ENCODE measurements around the gene CPA5.

DNA sequence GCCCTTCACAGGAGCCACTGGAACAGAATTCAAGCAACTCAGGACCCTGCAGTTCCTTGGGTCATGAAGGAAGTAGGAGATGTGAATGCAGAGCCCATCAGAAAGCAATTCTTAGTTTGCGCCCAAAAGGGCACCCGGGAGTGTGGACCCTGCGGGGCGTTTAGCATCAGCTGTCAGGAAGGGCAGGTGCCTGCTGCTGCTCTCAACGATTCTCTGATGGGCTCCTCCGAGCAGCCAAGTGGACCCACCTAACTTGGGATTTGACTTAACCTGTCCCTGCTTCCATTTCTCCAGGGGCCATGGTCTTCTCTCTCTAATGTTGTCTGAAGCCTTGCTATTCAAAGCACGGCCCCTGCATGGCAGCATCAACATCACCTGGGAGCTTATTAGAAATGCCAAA lies 17.1 kb downstream of the CPA5 start:
- TF ChIP-seq EZH2 (IDR thresholded peaks at IDR 0.05; ENCODE audit: borderline replicate concordance, control insufficient read depth, low read depth, low read length) = no peak
- TF ChIP-seq ATF7 (IDR thresholded peaks at IDR 0.05; ENCODE audit: low read depth) = no peak
- TF ChIP-seq ETV6 (conservative IDR thresholded peaks at IDR 0.05 in 1 of 2, IDR thresholded peaks at IDR 0.05 in 1 of 2; ENCODE audit: borderline replicate concordance in 1 of 2, low read depth in 1 of 2) = no peak
- TF ChIP-seq ZBTB40 (IDR thresholded peaks at IDR 0.05; ENCODE audit: borderline replicate concordance) = no peak
- TF ChIP-seq RCOR1 (conservative IDR thresholded peaks at IDR 0.05; ENCODE audit: low read depth, low read length) = no peak
- no peak for TF ChIP-seq EP300 (IDR thresholded peaks at IDR 0.05; ENCODE audit: borderline replicate concordance in 1 of 2, control insufficient read depth in 1 of 2, low read depth in 2 of 2, low read length in 2 of 2)
- no peak for TF ChIP-seq NR2F1 (conservative IDR thresholded peaks at IDR 0.05)
- TF ChIP-seq, protein P1, sequence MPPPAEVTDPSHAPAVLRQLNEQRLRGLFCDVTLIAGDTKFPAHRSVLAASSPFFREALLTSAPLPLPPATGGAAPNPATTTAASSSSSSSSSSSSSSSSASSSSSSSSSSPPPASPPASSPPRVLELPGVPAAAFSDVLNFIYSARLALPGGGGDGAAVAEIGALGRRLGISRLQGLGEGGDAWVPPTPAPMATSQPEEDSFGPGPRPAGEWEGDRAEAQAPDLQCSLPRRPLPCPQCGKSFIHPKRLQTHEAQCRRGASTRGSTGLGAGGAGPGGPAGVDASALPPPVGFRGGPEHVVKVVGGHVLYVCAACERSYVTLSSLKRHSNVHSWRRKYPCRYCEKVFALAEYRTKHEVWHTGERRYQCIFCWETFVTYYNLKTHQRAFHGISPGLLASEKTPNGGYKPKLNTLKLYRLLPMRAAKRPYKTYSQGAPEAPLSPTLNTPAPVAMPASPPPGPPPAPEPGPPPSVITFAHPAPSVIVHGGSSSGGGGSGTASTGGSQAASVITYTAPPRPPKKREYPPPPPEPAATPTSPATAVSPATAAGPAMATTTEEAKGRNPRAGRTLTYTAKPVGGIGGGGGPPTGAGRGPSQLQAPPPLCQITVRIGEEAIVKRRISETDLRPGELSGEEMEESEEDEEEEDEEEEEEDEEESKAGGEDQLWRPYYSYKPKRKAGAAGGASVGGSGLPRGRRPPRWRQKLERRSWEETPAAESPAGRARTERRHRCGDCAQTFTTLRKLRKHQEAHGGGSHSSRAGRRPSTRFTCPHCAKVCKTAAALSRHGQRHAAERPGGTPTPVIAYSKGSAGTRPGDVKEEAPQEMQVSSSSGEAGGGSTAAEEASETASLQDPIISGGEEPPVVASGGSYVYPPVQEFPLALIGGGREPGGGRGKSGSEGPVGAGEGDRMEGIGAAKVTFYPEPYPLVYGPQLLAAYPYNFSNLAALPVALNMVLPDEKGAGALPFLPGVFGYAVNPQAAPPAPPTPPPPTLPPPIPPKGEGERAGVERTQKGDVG (CRISPR knock-in tag; IDR thresholded peaks at IDR 0.05) = no peak
- no peak for TF ChIP-seq ZSCAN29 (IDR thresholded peaks at IDR 0.05)
- TF ChIP-seq, protein P2, sequence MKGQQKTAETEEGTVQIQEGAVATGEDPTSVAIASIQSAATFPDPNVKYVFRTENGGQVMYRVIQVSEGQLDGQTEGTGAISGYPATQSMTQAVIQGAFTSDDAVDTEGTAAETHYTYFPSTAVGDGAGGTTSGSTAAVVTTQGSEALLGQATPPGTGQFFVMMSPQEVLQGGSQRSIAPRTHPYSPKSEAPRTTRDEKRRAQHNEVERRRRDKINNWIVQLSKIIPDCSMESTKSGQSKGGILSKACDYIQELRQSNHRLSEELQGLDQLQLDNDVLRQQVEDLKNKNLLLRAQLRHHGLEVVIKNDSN (IDR thresholded peaks at IDR 0.05; ENCODE audit: borderline replicate concordance, extremely low read length, insufficient read depth, low read depth, low read length) = no peak
- TF ChIP-seq FOXM1 (IDR thresholded peaks at IDR 0.05; ENCODE audit: low read depth, low read length) = no peak
- TF ChIP-seq, protein P3, sequence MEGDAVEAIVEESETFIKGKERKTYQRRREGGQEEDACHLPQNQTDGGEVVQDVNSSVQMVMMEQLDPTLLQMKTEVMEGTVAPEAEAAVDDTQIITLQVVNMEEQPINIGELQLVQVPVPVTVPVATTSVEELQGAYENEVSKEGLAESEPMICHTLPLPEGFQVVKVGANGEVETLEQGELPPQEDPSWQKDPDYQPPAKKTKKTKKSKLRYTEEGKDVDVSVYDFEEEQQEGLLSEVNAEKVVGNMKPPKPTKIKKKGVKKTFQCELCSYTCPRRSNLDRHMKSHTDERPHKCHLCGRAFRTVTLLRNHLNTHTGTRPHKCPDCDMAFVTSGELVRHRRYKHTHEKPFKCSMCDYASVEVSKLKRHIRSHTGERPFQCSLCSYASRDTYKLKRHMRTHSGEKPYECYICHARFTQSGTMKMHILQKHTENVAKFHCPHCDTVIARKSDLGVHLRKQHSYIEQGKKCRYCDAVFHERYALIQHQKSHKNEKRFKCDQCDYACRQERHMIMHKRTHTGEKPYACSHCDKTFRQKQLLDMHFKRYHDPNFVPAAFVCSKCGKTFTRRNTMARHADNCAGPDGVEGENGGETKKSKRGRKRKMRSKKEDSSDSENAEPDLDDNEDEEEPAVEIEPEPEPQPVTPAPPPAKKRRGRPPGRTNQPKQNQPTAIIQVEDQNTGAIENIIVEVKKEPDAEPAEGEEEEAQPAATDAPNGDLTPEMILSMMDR (IDR thresholded peaks at IDR 0.05 in 2 of 3, conservative IDR thresholded peaks at IDR 0.05 in 1 of 3; ENCODE audit: control insufficient read depth in 2 of 3, extremely low read depth in 1 of 3, insufficient read depth in 1 of 3, low read depth in 3 of 3, low read length in 3 of 3) = no peak
- TF ChIP-seq ZNF24 (IDR thresholded peaks at IDR 0.05) = no peak
- TF ChIP-seq NFYA (IDR thresholded peaks at IDR 0.05; ENCODE audit: borderline replicate concordance, low read depth, low read length) = no peak

Measured in GM12878 (cell line).